Brain microvascular endothelial cell (primary cell): ENCODE results near the gene PEX6.

Source experiments
- DNase-seq: peaks from one replicate; pipeline ENCODE4 v3.0.0-alpha.2; 2020
- H3K27ac ChIP-seq: fragments of 250-450 bp; sonication (Bioruptor Pico); 2 replicates; pipeline ENCODE4 v1.5.1; 2020; ENCODE audit warnings: mild to moderate bottlenecking, moderate library complexity
- H3K27me3 ChIP-seq: fragments of 250-450 bp; sonication (Bioruptor Pico); replicated peaks from 2 replicates; pipeline ENCODE4 v1.5.1; 2020; ENCODE audit warnings: mild to moderate bottlenecking
- H3K36me3 ChIP-seq: fragments of 250-450 bp; sonication (Bioruptor Pico); replicated peaks from 2 replicates; pipeline ENCODE4 v1.5.1; 2020; ENCODE audit warnings: mild to moderate bottlenecking
- H3K4me3 ChIP-seq: 2 replicates; pipeline ENCODE4 v1.5.1; 2011; ENCODE audit warnings: low read depth, mild to moderate bottlenecking, control low read depth, low read length, moderate library complexity
- in situ Hi-C: cut with HindIII; loops from 2 replicates; pipeline ENCODE4 v1.10.0; 2017; ENCODE audit warnings: low sequenced_read_pairs, low pct_ligation_motif_present
- TF ChIP-seq, protein P1 (sequence below): IDR thresholded peaks from 2 replicates; pipeline ENCODE4 v1.5.1; 2011; ENCODE audit warnings: low read depth, mild to moderate bottlenecking, moderate library complexity, low read length, control low read depth, inconsistent platforms; ENCODE audit errors: missing control alignments

PEX6 gene

DNA sequence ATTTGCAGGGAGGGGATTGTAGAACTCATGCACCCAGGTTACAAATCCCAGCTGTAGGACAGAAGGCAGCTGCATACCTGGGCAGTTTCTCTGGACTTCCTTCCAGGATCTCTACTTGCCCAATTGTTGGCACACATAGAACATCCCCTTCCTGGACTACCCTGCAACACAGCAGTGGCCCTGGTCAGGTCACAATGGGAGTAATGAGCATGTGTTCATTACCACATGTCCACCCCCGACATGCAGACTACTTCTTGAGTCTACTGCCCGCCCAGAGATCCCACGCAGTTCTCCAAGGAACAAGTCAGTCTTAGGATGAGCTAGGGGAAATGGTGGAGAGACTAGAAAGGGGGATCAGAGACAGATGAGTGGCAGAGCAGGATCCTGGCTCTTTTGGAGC lies 5.1 kb downstream of the PEX6 start:
- DNase-seq: no peak
- H3K27ac ChIP-seq: no peak overlapping the region
- H3K27me3 ChIP-seq: no peaks in the 10 kb centered on the region
- TF ChIP-seq, protein P1, sequence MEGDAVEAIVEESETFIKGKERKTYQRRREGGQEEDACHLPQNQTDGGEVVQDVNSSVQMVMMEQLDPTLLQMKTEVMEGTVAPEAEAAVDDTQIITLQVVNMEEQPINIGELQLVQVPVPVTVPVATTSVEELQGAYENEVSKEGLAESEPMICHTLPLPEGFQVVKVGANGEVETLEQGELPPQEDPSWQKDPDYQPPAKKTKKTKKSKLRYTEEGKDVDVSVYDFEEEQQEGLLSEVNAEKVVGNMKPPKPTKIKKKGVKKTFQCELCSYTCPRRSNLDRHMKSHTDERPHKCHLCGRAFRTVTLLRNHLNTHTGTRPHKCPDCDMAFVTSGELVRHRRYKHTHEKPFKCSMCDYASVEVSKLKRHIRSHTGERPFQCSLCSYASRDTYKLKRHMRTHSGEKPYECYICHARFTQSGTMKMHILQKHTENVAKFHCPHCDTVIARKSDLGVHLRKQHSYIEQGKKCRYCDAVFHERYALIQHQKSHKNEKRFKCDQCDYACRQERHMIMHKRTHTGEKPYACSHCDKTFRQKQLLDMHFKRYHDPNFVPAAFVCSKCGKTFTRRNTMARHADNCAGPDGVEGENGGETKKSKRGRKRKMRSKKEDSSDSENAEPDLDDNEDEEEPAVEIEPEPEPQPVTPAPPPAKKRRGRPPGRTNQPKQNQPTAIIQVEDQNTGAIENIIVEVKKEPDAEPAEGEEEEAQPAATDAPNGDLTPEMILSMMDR: no peak
- in situ Hi-C loops: no loop called here
- no peak overlapping the region for H3K4me3 ChIP-seq
- H3K36me3 ChIP-seq: no peaks in the 10 kb centered on the region

GRCh38 chr6:42971746-42972327 lies 7.1 kb downstream of the PEX6 start:
- no peaks in the 10 kb centered on the region for H3K27me3 ChIP-seq
- no peak for DNase-seq
- H3K27ac ChIP-seq: no peak overlapping the region
- in situ Hi-C loops: no loop called here
- no peaks in the 10 kb centered on the region for H3K36me3 ChIP-seq
- H3K4me3 ChIP-seq: no peak overlapping the region
- TF ChIP-seq, protein P1: no peak

DNA sequence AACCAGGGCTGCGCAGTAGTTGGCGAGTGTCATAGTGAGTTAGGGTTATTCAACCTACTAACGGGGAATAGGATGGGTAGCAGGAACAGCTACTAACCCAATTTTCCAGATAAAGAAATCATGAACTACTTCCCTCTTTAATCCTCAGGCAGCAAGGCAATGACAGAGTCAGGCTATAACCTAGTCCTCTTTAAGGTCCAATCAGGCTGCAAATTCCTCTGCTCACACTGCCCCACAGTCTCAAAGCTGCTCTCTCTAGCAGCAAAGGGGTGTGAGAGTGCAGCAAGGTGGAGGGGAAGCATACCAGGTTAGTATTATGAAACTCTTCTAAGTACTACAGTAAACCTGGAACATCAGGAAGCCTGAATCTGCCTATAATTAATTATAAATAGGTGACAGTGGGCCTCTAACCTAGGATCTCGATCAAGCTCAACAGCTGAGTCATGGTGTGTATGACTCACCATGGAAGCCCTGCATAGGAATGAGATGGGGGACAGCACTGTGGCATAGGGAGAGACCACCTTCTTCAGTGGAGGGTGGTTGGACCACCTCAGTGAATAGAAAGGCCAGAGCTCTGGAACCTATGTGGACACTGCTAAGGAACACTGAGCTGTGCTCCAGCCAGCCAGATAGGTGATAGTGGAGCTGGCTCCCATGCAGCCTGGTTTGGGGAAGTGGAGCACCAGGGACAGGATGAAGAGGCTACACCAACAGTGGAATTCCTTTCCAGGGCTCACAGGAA lies 7.9 kb downstream of the PEX6 start:
- no peak overlapping the region for H3K27ac ChIP-seq
- in situ Hi-C loops: no loop called here
- H3K4me3 ChIP-seq: no peak overlapping the region
- H3K36me3 ChIP-seq: no peaks in the 10 kb centered on the region
- H3K27me3 ChIP-seq: no peaks in the 10 kb centered on the region
- DNase-seq: no peak
- TF ChIP-seq, protein P1: no peak

DNA sequence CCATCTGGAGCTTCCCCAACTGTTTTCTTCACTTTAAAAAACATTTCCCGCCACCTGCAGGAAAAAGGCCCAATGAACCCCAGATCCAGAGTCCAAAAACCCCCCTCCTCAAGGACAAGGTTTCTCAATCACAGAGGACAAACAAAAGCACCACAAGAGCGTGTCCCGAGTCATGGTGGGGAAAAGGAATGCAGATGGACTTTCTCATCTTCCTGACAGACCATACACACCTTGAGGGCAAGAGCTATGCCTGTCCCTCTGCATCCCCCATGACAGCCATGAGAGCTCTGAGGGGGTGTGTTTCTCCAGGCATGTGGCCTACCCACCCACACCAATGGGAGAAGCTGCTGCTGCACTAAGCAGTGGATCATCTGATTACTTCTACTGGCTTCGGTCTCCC lies 9.0 kb downstream of the PEX6 start:
- Histone ChIP-seq H3K27me3 (no peaks in the 10 kb centered on the region), H3K4me3 (no peak overlapping the region), H3K36me3 (no peaks in the 10 kb centered on the region), H3K27ac (no peak overlapping the region)
- TF ChIP-seq, protein P1: no peak
- in situ Hi-C loops: no loop called here
- DNase-seq: no peak

DNA sequence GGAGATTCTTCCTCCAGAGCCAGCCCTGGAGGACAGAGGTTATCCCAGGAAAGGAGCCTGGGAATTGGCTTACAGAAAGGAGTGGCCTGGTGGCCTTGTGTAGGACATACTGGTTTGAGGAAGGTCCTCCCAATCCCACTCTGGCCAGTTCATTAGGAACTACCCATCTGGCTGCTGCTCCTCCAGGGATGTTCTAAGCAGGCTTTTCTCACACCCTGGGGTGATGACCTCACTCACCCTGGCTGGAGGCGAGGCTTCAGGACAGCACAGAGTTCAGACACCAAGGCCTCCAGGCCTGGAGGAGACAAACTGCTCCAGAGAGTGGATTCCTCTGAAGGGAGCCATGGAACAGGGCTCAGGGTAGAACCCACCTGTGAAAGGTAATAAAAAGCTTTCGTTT lies 9.6 kb downstream of the PEX6 start:
- in situ Hi-C loops: no loop called here
- H3K36me3 ChIP-seq: peaks cover 2% of the 10 kb centered on the region
- TF ChIP-seq, protein P1: no peak
- no peak for DNase-seq
- H3K4me3 ChIP-seq: no peak overlapping the region
- H3K27ac ChIP-seq: no peak overlapping the region
- H3K27me3 ChIP-seq: no peaks in the 10 kb centered on the region
